ENCODE results near the gene DLG2.

- TF ChIP-seq CTCF (IDR thresholded peaks at IDR 0.05; ENCODE audit: insufficient read depth, low read depth, low read length), result no peak
- no peak for TF ChIP-seq EZH2 (IDR thresholded peaks at IDR 0.05; ENCODE audit: insufficient read depth, low read length)
These were observed 1100.9 kb downstream of the DLG2 start for GRCh38 chr11:84526250-84526649.
